Esophagus squamous epithelium (tissue), 4 donors: ENCODE measurements around the gene SGSH.

Experiments used
- POLR2A ChIP-seq, 4 donors: fragments of 450-650 bp; IDR thresholded peaks; one replicate each; pipeline ENCODE4 v1.6.1; 2017; ENCODE audit warnings: antibody characterized with exemption in 4 of 4, mild to moderate bottlenecking in 4 of 4, moderate library complexity in 3 of 4
- TF ChIP-seq, protein P1 (sequence below), 6 experiments: fragments of 450-650 bp in 4 of 6; fragments of 200-600 bp in 2 of 6; sonication (generic) in 2 of 6; IDR thresholded peaks; one replicate each; pipeline ENCODE4 v1.5.1; 2016 to 2019; ENCODE audit warnings: antibody characterized with exemption in 6 of 6, mild to moderate bottlenecking in 4 of 6, moderate library complexity in 4 of 6

DNA sequence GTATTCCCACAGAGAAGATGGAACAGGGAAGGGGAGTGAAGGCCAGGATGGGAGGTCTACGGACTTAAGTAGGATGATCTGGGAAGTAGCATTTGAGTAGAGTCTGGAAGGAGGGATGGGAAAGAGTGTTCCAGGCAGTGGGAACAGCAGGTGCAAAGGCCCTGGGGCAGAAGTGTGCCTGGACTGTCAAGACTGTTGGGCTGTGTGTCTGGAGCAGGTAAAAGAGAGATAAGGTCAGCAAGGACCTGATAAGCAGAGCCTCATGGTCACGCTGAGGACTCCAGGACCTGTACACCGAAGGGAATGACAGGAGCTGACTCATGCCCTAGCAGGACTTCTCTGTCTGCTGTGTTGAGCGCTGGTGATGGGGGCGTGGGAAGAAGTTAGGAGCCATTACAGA, 51.0 kb downstream of the SGSH start:
- TF ChIP-seq, protein P1, sequence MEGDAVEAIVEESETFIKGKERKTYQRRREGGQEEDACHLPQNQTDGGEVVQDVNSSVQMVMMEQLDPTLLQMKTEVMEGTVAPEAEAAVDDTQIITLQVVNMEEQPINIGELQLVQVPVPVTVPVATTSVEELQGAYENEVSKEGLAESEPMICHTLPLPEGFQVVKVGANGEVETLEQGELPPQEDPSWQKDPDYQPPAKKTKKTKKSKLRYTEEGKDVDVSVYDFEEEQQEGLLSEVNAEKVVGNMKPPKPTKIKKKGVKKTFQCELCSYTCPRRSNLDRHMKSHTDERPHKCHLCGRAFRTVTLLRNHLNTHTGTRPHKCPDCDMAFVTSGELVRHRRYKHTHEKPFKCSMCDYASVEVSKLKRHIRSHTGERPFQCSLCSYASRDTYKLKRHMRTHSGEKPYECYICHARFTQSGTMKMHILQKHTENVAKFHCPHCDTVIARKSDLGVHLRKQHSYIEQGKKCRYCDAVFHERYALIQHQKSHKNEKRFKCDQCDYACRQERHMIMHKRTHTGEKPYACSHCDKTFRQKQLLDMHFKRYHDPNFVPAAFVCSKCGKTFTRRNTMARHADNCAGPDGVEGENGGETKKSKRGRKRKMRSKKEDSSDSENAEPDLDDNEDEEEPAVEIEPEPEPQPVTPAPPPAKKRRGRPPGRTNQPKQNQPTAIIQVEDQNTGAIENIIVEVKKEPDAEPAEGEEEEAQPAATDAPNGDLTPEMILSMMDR (IDR thresholded peaks at IDR 0.05): no peak
- TF ChIP-seq POLR2A (IDR thresholded peaks at IDR 0.05): no peak
